DMS79 (cell line): ENCODE data around the gene ZBTB46.
"Not testable (repeated sequence)": the region's sequence is repeated elsewhere in the genome, so short reads cannot be mapped to it uniquely, and the experiment has no call there.

Experiments
- DNase-seq: peaks from one replicate; lab custom pipeline; 2025; lab: John Stamatoyannopoulos, UW

ZBTB46 gene

GRCh38 chr20:63830841-63831588, at the start of gene ZBTB46:
ZBTB46 (minus strand) TSS chr20:63831264; CDS start chr20:63790757, 40,507 bp downstream.
- DNase-seq = no peak

- no peak for DNase-seq
These were observed 48.0 kb upstream of the ZBTB46 start for GRCh38 chr20:63878899-63879663.

- DNase-seq = no peak
These were observed 46.8 kb upstream of the ZBTB46 start for GRCh38 chr20:63877755-63878470.

GRCh38 chr20:63876489-63877036, 45.5 kb upstream of the ZBTB46 start:
- no peak for DNase-seq

- not testable (repeated sequence) for DNase-seq
These were observed 43.2 kb upstream of the ZBTB46 start for GRCh38 chr20:63874241-63874640.

- no peak for DNase-seq
These were observed 42.5 kb upstream of the ZBTB46 start for GRCh38 chr20:63873477-63873971.

GRCh38 chr20:63868264-63868663, 37.2 kb upstream of the ZBTB46 start:
- DNase-seq = no peak

- not testable (repeated sequence) for DNase-seq
These were observed 36.0 kb upstream of the ZBTB46 start for GRCh38 chr20:63867042-63867441.

- DNase-seq = peak; percentile 100
These were observed 34.0 kb upstream of the ZBTB46 start, which contains the start of gene TPD52L2 for GRCh38 chr20:63864978-63865640. TPD52L2 (plus strand) TSS chr20:63865270; CDS start chr20:63865366, 96 bp downstream.

- no peak for DNase-seq
These were observed 33.5 kb upstream of the ZBTB46 start for GRCh38 chr20:63864545-63864977.

- DNase-seq = peak; percentile 82
These were observed 32.9 kb upstream of the ZBTB46 start for GRCh38 chr20:63863798-63864544.

GRCh38 chr20:63863021-63863797, 32.1 kb upstream of the ZBTB46 start:
- no peak for DNase-seq

GRCh38 chr20:63861981-63862901, 31.2 kb upstream of the ZBTB46 start:
- no peak for DNase-seq

GRCh38 chr20:63861365-63861934, 30.4 kb upstream of the ZBTB46 start, which contains the start of gene ABHD16B:
ABHD16B (plus strand) TSS chr20:63861498; CDS start chr20:63861541, 43 bp downstream.
- DNase-seq = no peak

GRCh38 chr20:63860325-63861051, 29.4 kb upstream of the ZBTB46 start:
- no peak for DNase-seq

GRCh38 chr20:63859166-63859699, 28.2 kb upstream of the ZBTB46 start:
- no peak for DNase-seq
